ENCODE results near the gene PCOLCE2.

- no peak for TF ChIP-seq CTCF (IDR thresholded peaks at IDR 0.05)
- TF ChIP-seq POLR2A (IDR thresholded peaks at IDR 0.05), result no peak
Measured at GRCh38 chr3:142894493-142894892, 5.6 kb upstream of the PCOLCE2 start.

All from transverse colon (tissue), 3 donors.